Measurements from ENCODE around the gene SPSB1.

SPSB1 gene

GRCh38 chr1:9260059-9260766, 32.5 kb upstream of the SPSB1 start:
- no peak for DNase-seq (ENCODE audit: low spot score)

- no peak for DNase-seq (ENCODE audit: low spot score)
These were observed 31.2 kb upstream of the SPSB1 start for GRCh38 chr1:9261496-9261895.

GRCh38 chr1:9262096-9262986, 30.4 kb upstream of the SPSB1 start:
- no peak for DNase-seq (ENCODE audit: low spot score)

- DNase-seq (ENCODE audit: low spot score) = no peak
These were observed 29.3 kb upstream of the SPSB1 start for GRCh38 chr1:9263276-9263855.

- DNase-seq (ENCODE audit: low spot score) = no peak
These were observed 28.5 kb upstream of the SPSB1 start for GRCh38 chr1:9263984-9264872.

GRCh38 chr1:9265037-9265436, 27.7 kb upstream of the SPSB1 start:
- DNase-seq (ENCODE audit: low spot score) = no peak

- no peak for DNase-seq (ENCODE audit: low spot score)
These were observed 26.7 kb upstream of the SPSB1 start for GRCh38 chr1:9265968-9266367.

- DNase-seq (ENCODE audit: low spot score) = no peak
These were observed 25.4 kb upstream of the SPSB1 start for GRCh38 chr1:9267352-9267686.

GRCh38 chr1:9267827-9268581, 24.7 kb upstream of the SPSB1 start:
- no peak for DNase-seq (ENCODE audit: low spot score)

- no peak for DNase-seq (ENCODE audit: low spot score)
These were observed 23.6 kb upstream of the SPSB1 start for GRCh38 chr1:9269078-9269501.

GRCh38 chr1:9269721-9270120, 23.0 kb upstream of the SPSB1 start:
- no peak for DNase-seq (ENCODE audit: low spot score)

- no peak for DNase-seq (ENCODE audit: low spot score)
These were observed 22.3 kb upstream of the SPSB1 start for GRCh38 chr1:9270290-9270883.

GRCh38 chr1:9271283-9271682, 21.4 kb upstream of the SPSB1 start:
- no peak for DNase-seq (ENCODE audit: low spot score)

GRCh38 chr1:9271861-9272595, 20.7 kb upstream of the SPSB1 start:
- DNase-seq (ENCODE audit: low spot score) = no peak

- DNase-seq (ENCODE audit: low spot score) = no peak
These were observed 19.5 kb upstream of the SPSB1 start for GRCh38 chr1:9273177-9273576.

GRCh38 chr1:9275161-9275560, 17.5 kb upstream of the SPSB1 start:
- no peak for DNase-seq (ENCODE audit: low spot score)

- DNase-seq (ENCODE audit: low spot score) = peak; percentile 84
These were observed 17.1 kb upstream of the SPSB1 start for GRCh38 chr1:9275567-9276034.

- no peak for DNase-seq (ENCODE audit: low spot score)
These were observed 14.6 kb upstream of the SPSB1 start for GRCh38 chr1:9278116-9278515.

GRCh38 chr1:9278585-9279153, 14.0 kb upstream of the SPSB1 start:
- no peak for DNase-seq (ENCODE audit: low spot score)
